ENCODE results near the gene GJA3.

GRCh38 chr13:20193907-20194631, 33.2 kb upstream of the GJA3 start:
- TF ChIP-seq EZH2 (IDR thresholded peaks at IDR 0.05; ENCODE audit: borderline replicate concordance, insufficient read depth, low read depth, low read length, poor library complexity, severe bottlenecking) = no peak
- TF ChIP-seq, protein P1, sequence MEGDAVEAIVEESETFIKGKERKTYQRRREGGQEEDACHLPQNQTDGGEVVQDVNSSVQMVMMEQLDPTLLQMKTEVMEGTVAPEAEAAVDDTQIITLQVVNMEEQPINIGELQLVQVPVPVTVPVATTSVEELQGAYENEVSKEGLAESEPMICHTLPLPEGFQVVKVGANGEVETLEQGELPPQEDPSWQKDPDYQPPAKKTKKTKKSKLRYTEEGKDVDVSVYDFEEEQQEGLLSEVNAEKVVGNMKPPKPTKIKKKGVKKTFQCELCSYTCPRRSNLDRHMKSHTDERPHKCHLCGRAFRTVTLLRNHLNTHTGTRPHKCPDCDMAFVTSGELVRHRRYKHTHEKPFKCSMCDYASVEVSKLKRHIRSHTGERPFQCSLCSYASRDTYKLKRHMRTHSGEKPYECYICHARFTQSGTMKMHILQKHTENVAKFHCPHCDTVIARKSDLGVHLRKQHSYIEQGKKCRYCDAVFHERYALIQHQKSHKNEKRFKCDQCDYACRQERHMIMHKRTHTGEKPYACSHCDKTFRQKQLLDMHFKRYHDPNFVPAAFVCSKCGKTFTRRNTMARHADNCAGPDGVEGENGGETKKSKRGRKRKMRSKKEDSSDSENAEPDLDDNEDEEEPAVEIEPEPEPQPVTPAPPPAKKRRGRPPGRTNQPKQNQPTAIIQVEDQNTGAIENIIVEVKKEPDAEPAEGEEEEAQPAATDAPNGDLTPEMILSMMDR (IDR thresholded peaks at IDR 0.05) = no peak
